ENCODE results near the gene HSFX2.
A peak's percentile ranks its signal among the peaks of the same experiment; 100 is the strongest.
"Not testable (repeated sequence)": the region's sequence is repeated elsewhere in the genome, so short reads cannot be mapped to it uniquely, and the experiment has no call there.

The HSFX2 gene

DNA sequence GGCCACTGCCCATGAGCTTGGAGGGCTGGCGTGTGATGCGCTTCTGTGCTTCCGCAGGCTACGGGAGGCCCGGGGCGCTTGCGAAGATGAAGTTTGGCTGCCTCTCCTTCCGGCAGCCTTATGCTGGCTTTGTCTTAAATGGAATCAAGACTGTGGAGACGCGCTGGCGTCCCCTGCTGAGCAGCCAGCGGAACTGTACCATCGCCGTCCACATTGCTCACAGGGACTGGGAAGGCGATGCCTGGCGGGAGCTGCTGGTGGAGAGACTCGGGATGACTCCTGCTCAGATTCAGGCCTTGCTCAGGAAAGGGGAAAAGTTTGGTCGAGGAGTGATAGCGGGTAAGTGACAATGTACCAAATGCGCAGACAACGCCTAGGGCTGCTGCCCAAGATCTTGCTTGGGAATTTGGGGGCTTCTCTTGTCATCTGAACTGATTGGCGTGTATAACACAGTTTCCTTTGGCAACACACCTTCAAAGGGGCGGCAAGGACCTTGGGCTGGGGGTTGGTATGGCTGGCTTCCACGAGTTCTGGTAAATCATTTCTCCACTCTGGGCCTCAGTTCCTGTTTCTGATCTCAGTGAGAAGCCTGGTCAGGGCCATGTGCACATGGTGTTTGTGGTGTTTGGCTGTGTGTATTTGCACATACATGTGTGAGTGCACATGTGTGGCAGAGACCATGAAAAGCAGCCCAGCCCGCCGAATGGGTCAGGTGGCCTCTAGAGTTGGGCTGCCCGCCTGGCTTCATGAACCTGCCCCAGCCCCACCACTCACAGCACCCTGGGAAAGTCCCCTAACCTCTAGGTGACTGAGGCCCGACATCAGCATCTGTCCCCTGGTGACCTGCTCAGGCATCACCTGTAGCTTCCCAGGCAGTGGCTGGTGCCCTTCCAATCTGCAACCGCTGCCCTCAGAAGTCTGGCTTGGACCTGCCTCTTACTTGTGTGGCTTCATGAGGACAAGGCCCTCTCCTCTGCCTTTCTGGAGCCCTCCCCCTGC lies 49.3 kb downstream of the HSFX2 start:
- H3K36me3 Mint-ChIP-seq (ENCODE audit: low read depth); H3K27me3 Mint-ChIP-seq (ENCODE audit: low read depth); H3K9me3 Mint-ChIP-seq; H3K4me1 Mint-ChIP-seq; H3K4me3 Mint-ChIP-seq; H3K27ac Mint-ChIP-seq: not testable (repeated sequence)
- TF ChIP-seq, protein P1, sequence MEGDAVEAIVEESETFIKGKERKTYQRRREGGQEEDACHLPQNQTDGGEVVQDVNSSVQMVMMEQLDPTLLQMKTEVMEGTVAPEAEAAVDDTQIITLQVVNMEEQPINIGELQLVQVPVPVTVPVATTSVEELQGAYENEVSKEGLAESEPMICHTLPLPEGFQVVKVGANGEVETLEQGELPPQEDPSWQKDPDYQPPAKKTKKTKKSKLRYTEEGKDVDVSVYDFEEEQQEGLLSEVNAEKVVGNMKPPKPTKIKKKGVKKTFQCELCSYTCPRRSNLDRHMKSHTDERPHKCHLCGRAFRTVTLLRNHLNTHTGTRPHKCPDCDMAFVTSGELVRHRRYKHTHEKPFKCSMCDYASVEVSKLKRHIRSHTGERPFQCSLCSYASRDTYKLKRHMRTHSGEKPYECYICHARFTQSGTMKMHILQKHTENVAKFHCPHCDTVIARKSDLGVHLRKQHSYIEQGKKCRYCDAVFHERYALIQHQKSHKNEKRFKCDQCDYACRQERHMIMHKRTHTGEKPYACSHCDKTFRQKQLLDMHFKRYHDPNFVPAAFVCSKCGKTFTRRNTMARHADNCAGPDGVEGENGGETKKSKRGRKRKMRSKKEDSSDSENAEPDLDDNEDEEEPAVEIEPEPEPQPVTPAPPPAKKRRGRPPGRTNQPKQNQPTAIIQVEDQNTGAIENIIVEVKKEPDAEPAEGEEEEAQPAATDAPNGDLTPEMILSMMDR (IDR thresholded peaks at IDR 0.05; ENCODE audit: unreplicated experiment in 3 of 3) = peak in 1 of 3 experiments; percentile 9

Measured in nephron (organoid).